VCaP (cell line): ENCODE measurements around the gene CILP2.

Experiments used
- H3K27ac ChIP-seq: fragments of 450-650 bp; 2 replicates; pipeline ENCODE4 v1.5.1; 2017
- CTCF ChIP-seq: fragments of 450-650 bp; conservative IDR thresholded peaks from 2 replicates; pipeline ENCODE4 v1.5.1; 2017; ENCODE audit warnings: mild to moderate bottlenecking, moderate library complexity

CILP2 gene

DNA sequence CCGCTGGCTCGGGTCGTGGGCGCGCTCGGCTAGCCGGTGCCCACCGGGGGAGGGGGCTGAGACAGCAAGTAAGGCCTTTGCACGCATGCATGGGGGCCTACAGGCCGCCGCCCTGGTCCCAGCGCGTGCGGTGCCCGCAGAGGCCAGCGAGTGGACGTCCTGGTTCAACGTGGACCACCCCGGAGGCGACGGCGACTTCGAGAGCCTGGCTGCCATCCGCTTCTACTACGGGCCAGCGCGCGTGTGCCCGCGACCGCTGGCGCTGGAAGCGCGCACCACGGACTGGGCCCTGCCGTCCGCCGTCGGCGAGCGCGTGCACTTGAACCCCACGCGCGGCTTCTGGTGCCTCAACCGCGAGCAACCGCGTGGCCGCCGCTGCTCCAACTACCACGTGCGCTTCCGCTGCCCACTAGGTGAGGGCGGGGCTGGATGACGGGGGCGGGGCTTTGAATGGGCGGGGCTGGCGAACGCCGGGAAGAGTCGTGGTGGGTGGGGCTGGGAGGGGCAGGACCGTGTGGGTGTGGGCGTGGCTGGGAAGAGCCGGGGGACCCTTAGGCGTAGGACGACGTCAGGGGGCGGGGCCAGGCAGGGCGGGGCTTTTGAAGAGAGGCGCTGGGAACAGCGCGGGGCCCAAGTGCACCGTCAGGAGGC lies 2.1 kb downstream of the CILP2 start:
- TF ChIP-seq CTCF = no peak
- H3K27ac ChIP-seq = no peak overlapping the region

- H3K27ac ChIP-seq = no peak overlapping the region
- TF ChIP-seq CTCF = no peak
Observed at GRCh38 chr19:19540715-19541515, 2.9 kb downstream of the CILP2 start.

- TF ChIP-seq CTCF = no peak
- H3K27ac ChIP-seq = no peak overlapping the region
Observed at GRCh38 chr19:19541616-19542015, 3.6 kb downstream of the CILP2 start.

GRCh38 chr19:19542507-19542906 lies 4.4 kb downstream of the CILP2 start:
- H3K27ac ChIP-seq = no peak overlapping the region
- no peak for TF ChIP-seq CTCF

- no peak overlapping the region for H3K27ac ChIP-seq
- no peak for TF ChIP-seq CTCF
Observed at GRCh38 chr19:19543101-19543500, 5.0 kb downstream of the CILP2 start.

DNA sequence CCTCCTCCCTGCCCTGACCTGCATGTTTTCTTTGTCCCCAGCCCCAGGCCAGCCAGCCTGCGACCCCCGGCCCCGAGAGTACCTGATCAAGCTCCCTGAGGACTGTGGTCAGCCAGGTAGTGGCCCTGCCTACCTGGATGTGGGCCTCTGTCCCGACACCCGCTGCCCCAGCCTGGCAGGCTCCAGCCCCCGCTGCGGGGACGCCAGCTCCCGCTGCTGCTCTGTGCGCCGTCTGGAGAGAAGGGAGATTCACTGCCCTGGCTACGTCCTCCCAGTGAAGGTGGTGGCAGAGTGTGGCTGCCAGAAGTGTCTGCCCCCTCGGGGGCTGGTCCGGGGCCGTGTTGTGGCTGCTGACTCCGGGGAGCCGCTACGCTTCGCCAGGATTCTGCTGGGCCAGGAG lies 5.6 kb downstream of the CILP2 start:
- TF ChIP-seq CTCF = no peak
- no peak overlapping the region for H3K27ac ChIP-seq

DNA sequence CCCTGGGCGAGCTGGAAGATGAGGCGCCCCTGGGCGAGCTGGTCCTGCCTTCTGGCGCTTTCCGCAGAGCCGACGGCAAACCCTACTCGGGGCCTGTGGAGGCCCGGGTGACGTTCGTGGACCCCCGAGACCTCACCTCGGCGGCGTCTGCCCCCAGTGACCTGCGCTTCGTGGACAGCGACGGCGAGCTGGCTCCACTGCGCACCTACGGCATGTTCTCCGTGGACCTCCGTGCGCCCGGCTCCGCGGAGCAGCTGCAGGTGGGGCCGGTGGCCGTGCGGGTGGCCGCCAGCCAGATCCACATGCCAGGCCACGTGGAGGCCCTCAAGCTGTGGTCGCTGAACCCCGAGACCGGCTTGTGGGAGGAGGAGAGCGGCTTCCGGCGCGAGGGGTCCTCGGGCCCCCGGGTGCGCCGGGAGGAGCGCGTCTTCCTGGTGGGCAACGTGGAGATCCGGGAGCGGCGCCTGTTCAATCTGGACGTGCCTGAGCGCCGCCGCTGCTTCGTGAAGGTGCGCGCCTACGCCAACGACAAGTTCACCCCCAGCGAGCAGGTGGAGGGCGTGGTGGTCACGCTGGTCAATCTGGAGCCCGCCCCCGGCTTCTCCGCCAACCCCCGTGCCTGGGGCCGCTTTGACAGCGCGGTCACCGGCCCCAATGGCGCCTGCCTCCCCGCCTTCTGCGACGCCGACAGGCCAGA lies 6.3 kb downstream of the CILP2 start:
- TF ChIP-seq CTCF = no peak
- no peak overlapping the region for H3K27ac ChIP-seq
